ENCODE measurements around the gene PDLIM7.

PDLIM7 gene

GRCh38 chr5:177459357-177459756, 38.0 kb downstream of the PDLIM7 start:
- H3K4me3 ChIP-seq (replicated peaks; ENCODE audit: low read depth, low read length) = no peak overlapping the region
- no peak for TF ChIP-seq CTCF (IDR thresholded peaks at IDR 0.05; ENCODE audit: low read length, missing control alignments)
- DNase-seq (ENCODE audit: low read depth) = no peak

GRCh38 chr5:177458912-177459350, 38.5 kb downstream of the PDLIM7 start:
- DNase-seq (ENCODE audit: low read depth) = no peak
- no peak overlapping the region for H3K4me3 ChIP-seq (replicated peaks; ENCODE audit: low read depth, low read length)
- TF ChIP-seq CTCF (IDR thresholded peaks at IDR 0.05; ENCODE audit: low read length, missing control alignments) = no peak

GRCh38 chr5:177457852-177458681, 39.3 kb downstream of the PDLIM7 start:
- no peak overlapping the region for H3K4me3 ChIP-seq (replicated peaks; ENCODE audit: low read depth, low read length)
- no peak for DNase-seq (ENCODE audit: low read depth)
- no peak for TF ChIP-seq CTCF (IDR thresholded peaks at IDR 0.05; ENCODE audit: low read length, missing control alignments)

GRCh38 chr5:177456976-177457851, 40.2 kb downstream of the PDLIM7 start:
- peak; percentile 97 for DNase-seq (ENCODE audit: low read depth)
- H3K4me3 ChIP-seq (replicated peaks; ENCODE audit: low read depth, low read length) = no peak overlapping the region
- TF ChIP-seq CTCF (IDR thresholded peaks at IDR 0.05; ENCODE audit: low read length, missing control alignments) = peak; percentile 63

- no peak for TF ChIP-seq CTCF (IDR thresholded peaks at IDR 0.05; ENCODE audit: low read length, missing control alignments)
- no peak for DNase-seq (ENCODE audit: low read depth)
- H3K4me3 ChIP-seq (replicated peaks; ENCODE audit: low read depth, low read length) = no peak overlapping the region
Observed at GRCh38 chr5:177456591-177456964, 40.8 kb downstream of the PDLIM7 start.

GRCh38 chr5:177455661-177456590, 41.5 kb downstream of the PDLIM7 start:
- TF ChIP-seq CTCF (IDR thresholded peaks at IDR 0.05; ENCODE audit: low read length, missing control alignments) = peak; percentile 84
- peak overlapping the region; percentile 46 for H3K4me3 ChIP-seq (replicated peaks; ENCODE audit: low read depth, low read length)
- DNase-seq (ENCODE audit: low read depth) = peak; percentile 90

All from fibroblast of pulmonary artery (primary cell).